GM12878 (cell line): ENCODE data around the gene OR13J1. TPM values are rescaled to one million over a fixed set of nuclear protein-coding genes. Genes with fewer than 3 reads are reported as not detected.

Experiments
- BCL3 ChIP-seq: IDR thresholded peaks from 2 replicates; pipeline ENCODE4 v1.6.1; 2011; ENCODE audit warnings: borderline replicate concordance, low read depth, mild to moderate bottlenecking, moderate library complexity, low read length; ENCODE audit not compliant: insufficient read depth, poor library complexity, severe bottlenecking
- CBX3 ChIP-seq: fragments of 200-600 bp; sonication (generic); IDR thresholded peaks from 2 replicates; pipeline ENCODE4 v1.6.1; 2016; ENCODE audit warnings: low read depth, borderline replicate concordance
- CHD1 ChIP-seq: IDR thresholded peaks from 2 replicates; pipeline ENCODE4 v1.6.1; 2012; ENCODE audit warnings: low read depth, low read length, improper control_type of control experiment
- EGR1 ChIP-seq, 2 experiments: IDR thresholded peaks; 1 replicate in 1 of 2; 2 replicates in 1 of 2; pipeline ENCODE4 v1.6.1; 2011 to 2012; ENCODE audit warnings: low read depth in 2 of 2, low read length in 2 of 2, borderline replicate concordance in 1 of 2, mild to moderate bottlenecking in 1 of 2, moderate library complexity in 1 of 2
- EZH2 ChIP-seq: IDR thresholded peaks from 2 replicates; pipeline ENCODE4 v1.6.1; 2012; ENCODE audit warnings: low read depth, mild to moderate bottlenecking, control low read depth, inconsistent platforms, low read length, borderline replicate concordance; ENCODE audit not compliant: control insufficient read depth
- GATAD2B ChIP-seq: fragments of 450-650 bp; conservative IDR thresholded peaks from 2 replicates; pipeline ENCODE4 v1.6.1; 2017; ENCODE audit warnings: low read depth, mild to moderate bottlenecking, moderate library complexity
- HDAC6 ChIP-seq: fragments of 200-600 bp; sonication (generic); IDR thresholded peaks from one replicate; pipeline ENCODE4 v1.8.0; 2017; ENCODE audit warnings: antibody characterized with exemption; ENCODE audit not compliant: unreplicated experiment
- JUND ChIP-seq: IDR thresholded peaks from 2 replicates; pipeline ENCODE4 v1.6.1; 2012; ENCODE audit warnings: low read depth, mild to moderate bottlenecking, low read length, improper control_type of control experiment, moderate library complexity
- KLF5 ChIP-seq: fragments of 450-650 bp; IDR thresholded peaks from 2 replicates; pipeline ENCODE4 v1.6.1; 2014; ENCODE audit warnings: mild to moderate bottlenecking; ENCODE audit not compliant: partially characterized antibody
- MYC ChIP-seq: IDR thresholded peaks from 2 replicates; pipeline ENCODE4 v1.6.1; 2011; ENCODE audit warnings: mild to moderate bottlenecking, low read length, moderate library complexity, inconsistent platforms; ENCODE audit not compliant: insufficient read depth, insufficient replicate concordance, insufficient read length, severe bottlenecking
- NFYB ChIP-seq: IDR thresholded peaks from 2 replicates; pipeline ENCODE4 v1.6.1; 2011; ENCODE audit warnings: low read depth, mild to moderate bottlenecking, low read length, improper control_type of control experiment, moderate library complexity; ENCODE audit not compliant: insufficient read depth
- PML ChIP-seq: IDR thresholded peaks from 2 replicates; pipeline ENCODE4 v1.6.1; 2012; ENCODE audit warnings: low read length, inconsistent platforms
- POLR2AphosphoS2 ChIP-seq: IDR thresholded peaks from 2 replicates; pipeline ENCODE4 v1.6.1; 2011; ENCODE audit warnings: low read depth, mild to moderate bottlenecking, low read length, improper control_type of control experiment, moderate library complexity
- PRDM15 ChIP-seq: fragments of 450-650 bp; formaldehyde crosslinking; IDR thresholded peaks from 2 replicates; pipeline ENCODE4 v1.4.0; 2020; ENCODE audit warnings: mild to moderate bottlenecking, moderate library complexity
- RB1 ChIP-seq: fragments of 450-650 bp; formaldehyde crosslinking; IDR thresholded peaks from 2 replicates; pipeline ENCODE4 v1.6.1; 2017; ENCODE audit warnings: mild to moderate bottlenecking, borderline replicate concordance
- SIX5 ChIP-seq: IDR thresholded peaks from 2 replicates; pipeline ENCODE4 v1.6.1; 2011; ENCODE audit warnings: mild to moderate bottlenecking, low read depth, low read length, moderate library complexity; ENCODE audit not compliant: severe bottlenecking
- SMAD1 ChIP-seq: fragments of 450-650 bp; IDR thresholded peaks from 2 replicates; pipeline ENCODE4 v1.6.1; 2018; ENCODE audit warnings: mild to moderate bottlenecking, low read depth; ENCODE audit not compliant: partially characterized antibody
- SMC3 ChIP-seq: IDR thresholded peaks from 2 replicates; pipeline ENCODE4 v1.6.1; 2011; ENCODE audit warnings: low read length, improper control_type of control experiment, borderline replicate concordance
- YY1 ChIP-seq: IDR thresholded peaks from 2 replicates; pipeline ENCODE4 v1.6.1; 2011; ENCODE audit warnings: low read depth, mild to moderate bottlenecking, low read length
- ZNF622 ChIP-seq: fragments of 450-650 bp; IDR thresholded peaks from 2 replicates; pipeline ENCODE4 v1.6.1; 2017; ENCODE audit warnings: mild to moderate bottlenecking, inconsistent platforms
- polyA plus RNA-seq, 11 experiments: library from polyadenylated mRNA; depleted of rRNA in 4 of 11; unstranded in 6 of 11; stranded (reverse) in 5 of 11; fragments of >200 nt; fragmentation: Nextera tagmentation in 4 of 11; fragmentation: Illumina TruSeq in 1 of 11; extraction: Ambion mirVana in 4 of 11; extraction: Trizol in 1 of 11; gene quantifications; 1 replicate in 1 of 11; 2 replicates in 10 of 11; pipeline versions ENCODE4 v1.2.1 to v1.2.3, GENCODE V29; 2011 to 2016; ENCODE audit warnings: inconsistent platforms in 2 of 11, missing spikeins in 2 of 11, low read depth in 1 of 11
- total RNA-seq, 4 experiments: library from RNA; depleted of rRNA in 3 of 4; stranded (reverse); fragments of >200 nt in 3 of 4; fragmentation: Illumina TruSeq in 1 of 4; extraction: Trizol in 1 of 4; gene quantifications; 2 replicates each; pipeline versions ENCODE4 v1.2.1 to v1.2.3, GENCODE V29; 2013 to 2021
- TF ChIP-seq, protein P1 (sequence below): fragments of 450-650 bp; IDR thresholded peaks from 2 replicates; pipeline ENCODE4 v1.6.1; 2017; ENCODE audit warnings: mild to moderate bottlenecking, moderate library complexity

Gene OR13J1
- total and polyA plus RNA-seq, 10 of the 15 experiments (the other 5 are each of a cell fraction or from before 2014, with no cell fraction given): not detected

DNA sequence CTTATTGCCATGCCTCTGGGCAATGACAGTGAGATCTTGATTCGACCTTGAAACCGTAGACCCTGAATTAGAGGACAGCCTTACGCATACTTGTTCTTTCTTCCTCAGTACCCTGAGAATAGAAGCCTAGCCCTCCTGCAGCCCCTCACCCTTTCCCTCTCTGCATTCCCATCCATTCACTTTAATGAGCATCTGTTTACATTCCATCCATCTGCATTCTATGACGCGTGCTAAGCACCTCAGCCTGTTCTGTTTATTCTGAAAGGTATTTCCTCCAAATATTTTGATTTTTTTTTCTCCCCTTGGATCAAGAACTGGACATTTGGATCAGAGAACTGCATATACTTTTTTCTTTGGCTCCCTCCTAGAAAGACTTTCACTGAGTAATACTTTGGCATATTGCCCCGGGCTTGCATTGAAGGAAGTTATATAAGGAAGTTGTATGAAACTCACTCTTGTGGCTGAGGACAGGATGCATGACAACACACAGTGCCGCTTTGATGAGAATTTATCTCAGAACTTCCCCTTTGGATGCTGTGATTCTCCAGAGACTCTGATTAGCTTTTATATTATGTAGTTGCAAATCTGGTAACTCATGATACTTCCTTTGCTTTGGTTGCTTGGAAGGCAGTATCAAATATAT lies 25.5 kb downstream of the OR13J1 start (continued):
- TF ChIP-seq PRDM15 (no peak), GATAD2B (no peak), HDAC6 (no peak), MYC (no peak), PML (no peak), CBX3 (no peak), POLR2AphosphoS2 (no peak), BCL3 (no peak), ZNF622 (no peak), EGR1 (IDR thresholded peaks at IDR 0.05; ENCODE audit: borderline replicate concordance in 1 of 2, low read depth in 2 of 2, low read length in 2 of 2) (no peak), KLF5 (no peak), NFYB (no peak), CHD1 (no peak), SMAD1 (no peak), RB1 (no peak), SMC3 (no peak), SIX5 (no peak), EZH2 (no peak), JUND (no peak), YY1 (no peak)
- TF ChIP-seq, protein P1, sequence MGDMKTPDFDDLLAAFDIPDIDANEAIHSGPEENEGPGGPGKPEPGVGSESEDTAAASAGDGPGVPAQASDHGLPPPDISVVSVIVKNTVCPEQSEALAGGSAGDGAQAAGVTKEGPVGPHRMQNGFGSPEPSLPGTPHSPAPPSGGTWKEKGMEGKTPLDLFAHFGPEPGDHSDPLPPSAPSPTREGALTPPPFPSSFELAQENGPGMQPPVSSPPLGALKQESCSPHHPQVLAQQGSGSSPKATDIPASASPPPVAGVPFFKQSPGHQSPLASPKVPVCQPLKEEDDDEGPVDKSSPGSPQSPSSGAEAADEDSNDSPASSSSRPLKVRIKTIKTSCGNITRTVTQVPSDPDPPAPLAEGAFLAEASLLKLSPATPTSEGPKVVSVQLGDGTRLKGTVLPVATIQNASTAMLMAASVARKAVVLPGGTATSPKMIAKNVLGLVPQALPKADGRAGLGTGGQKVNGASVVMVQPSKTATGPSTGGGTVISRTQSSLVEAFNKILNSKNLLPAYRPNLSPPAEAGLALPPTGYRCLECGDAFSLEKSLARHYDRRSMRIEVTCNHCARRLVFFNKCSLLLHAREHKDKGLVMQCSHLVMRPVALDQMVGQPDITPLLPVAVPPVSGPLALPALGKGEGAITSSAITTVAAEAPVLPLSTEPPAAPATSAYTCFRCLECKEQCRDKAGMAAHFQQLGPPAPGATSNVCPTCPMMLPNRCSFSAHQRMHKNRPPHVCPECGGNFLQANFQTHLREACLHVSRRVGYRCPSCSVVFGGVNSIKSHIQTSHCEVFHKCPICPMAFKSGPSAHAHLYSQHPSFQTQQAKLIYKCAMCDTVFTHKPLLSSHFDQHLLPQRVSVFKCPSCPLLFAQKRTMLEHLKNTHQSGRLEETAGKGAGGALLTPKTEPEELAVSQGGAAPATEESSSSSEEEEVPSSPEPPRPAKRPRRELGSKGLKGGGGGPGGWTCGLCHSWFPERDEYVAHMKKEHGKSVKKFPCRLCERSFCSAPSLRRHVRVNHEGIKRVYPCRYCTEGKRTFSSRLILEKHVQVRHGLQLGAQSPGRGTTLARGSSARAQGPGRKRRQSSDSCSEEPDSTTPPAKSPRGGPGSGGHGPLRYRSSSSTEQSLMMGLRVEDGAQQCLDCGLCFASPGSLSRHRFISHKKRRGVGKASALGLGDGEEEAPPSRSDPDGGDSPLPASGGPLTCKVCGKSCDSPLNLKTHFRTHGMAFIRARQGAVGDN: no peak
